ENCODE measurements around the gene OPN1MW.
"Not testable (repeated sequence)": the region's sequence is repeated elsewhere in the genome, so short reads cannot be mapped to it uniquely, and the experiment has no call there.

Gene OPN1MW

DNA sequence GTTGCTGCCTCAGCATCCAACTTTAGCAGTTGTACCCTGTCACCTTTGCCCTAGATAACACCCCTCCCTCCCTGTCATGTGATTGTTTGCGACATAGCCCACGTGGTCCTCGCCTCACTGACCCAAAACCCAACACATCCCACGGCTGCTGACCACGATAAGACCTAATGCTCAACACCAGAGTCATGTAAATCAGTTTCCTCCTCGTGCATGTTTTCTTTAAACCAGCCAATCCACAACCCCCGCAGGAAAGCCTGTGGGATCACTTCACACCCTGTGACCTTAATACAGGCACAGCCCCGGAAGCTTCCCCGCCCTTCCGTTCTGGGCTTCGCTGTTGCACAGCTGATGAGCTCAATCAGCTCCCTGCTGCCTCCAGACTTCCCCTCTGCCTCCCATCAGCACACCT lies 9.9 kb upstream of the OPN1MW start:
- peak; percentile 99 for ATAC-seq
- DNase-seq; H3K27me3 Mint-ChIP-seq; H3K36me3 Mint-ChIP-seq (ENCODE audit: low read depth); H3K27ac Mint-ChIP-seq; H3K4me3 Mint-ChIP-seq; H3K9me3 Mint-ChIP-seq; H3K4me1 Mint-ChIP-seq: not testable (repeated sequence)

GRCh38 chrX:154174356-154174755 lies 8.0 kb upstream of the OPN1MW start:
- H3K27ac Mint-ChIP-seq; DNase-seq; ATAC-seq; H3K4me3 Mint-ChIP-seq; H3K9me3 Mint-ChIP-seq; H3K27me3 Mint-ChIP-seq; H3K4me1 Mint-ChIP-seq; H3K36me3 Mint-ChIP-seq (ENCODE audit: low read depth): not testable (repeated sequence)

DNA sequence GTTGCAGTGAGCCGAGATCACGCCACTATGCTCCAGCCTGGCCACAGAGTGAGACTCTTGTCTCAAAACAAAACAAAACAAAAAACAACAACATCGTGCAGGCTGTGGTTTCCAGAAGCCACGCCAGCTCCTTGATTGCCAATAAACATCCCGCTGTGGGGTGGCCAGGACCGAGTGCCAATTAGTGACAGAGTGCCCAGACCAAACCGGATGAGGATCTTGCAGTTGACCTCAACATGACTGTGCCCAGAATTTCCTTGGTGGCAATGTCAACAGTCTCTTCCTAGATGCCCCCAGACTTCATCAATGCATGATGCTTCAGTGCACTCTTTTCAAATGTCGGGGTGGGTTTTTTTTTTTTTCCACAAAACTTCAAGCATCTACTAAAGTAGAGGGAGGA lies 1.4 kb downstream of the OPN1MW start:
- DNase-seq; H3K27ac Mint-ChIP-seq; ATAC-seq; H3K4me3 Mint-ChIP-seq; H3K9me3 Mint-ChIP-seq; H3K4me1 Mint-ChIP-seq; H3K36me3 Mint-ChIP-seq (ENCODE audit: low read depth); H3K27me3 Mint-ChIP-seq: not testable (repeated sequence)

DNA sequence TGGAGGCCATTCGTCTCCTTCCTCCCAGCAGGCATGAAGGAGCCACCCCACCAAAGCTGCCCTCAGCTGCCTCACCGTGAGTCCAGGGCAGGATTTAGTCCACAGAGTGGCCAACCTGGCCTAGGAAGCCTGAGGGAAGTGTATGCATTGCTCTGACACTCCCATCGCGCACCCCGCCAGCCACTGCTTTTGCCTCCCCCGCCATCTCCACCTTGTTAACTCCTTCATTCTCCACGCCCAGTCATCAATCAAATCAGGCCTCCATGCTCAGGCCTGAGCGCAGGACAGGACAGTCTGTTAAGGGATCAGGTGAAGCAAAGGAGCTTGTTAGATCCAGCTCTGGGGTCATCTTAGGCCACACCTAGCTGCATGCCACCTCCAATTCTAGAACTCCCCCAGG lies 10.4 kb downstream of the OPN1MW start:
- H3K4me3 Mint-ChIP-seq; DNase-seq; H3K27me3 Mint-ChIP-seq; ATAC-seq; H3K27ac Mint-ChIP-seq; H3K9me3 Mint-ChIP-seq; H3K4me1 Mint-ChIP-seq; H3K36me3 Mint-ChIP-seq (ENCODE audit: low read depth): not testable (repeated sequence)

DNA sequence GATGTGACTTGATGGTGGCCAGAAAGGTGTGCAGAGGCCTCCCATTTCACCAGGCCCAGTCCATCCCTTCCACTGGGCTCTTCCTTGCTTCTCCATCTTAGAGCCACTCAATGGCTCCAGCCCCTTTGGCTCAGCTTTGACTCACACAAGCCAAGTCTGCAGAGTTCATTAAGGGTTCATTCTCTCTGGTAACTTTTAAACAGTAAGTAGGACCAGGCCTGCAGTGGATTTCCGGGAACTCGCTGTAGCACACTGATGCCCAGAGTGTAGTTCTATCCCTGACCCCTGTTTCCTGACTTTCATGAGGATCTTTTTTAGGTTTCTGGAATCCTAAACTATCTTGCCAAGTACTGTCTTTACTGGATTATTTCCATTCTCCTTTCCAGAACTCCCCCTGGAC lies 11.9 kb downstream of the OPN1MW start:
- not testable (repeated sequence) for H3K27ac Mint-ChIP-seq; DNase-seq; H3K4me3 Mint-ChIP-seq; H3K9me3 Mint-ChIP-seq; H3K36me3 Mint-ChIP-seq (ENCODE audit: low read depth); ATAC-seq; H3K27me3 Mint-ChIP-seq; H3K4me1 Mint-ChIP-seq

DNA sequence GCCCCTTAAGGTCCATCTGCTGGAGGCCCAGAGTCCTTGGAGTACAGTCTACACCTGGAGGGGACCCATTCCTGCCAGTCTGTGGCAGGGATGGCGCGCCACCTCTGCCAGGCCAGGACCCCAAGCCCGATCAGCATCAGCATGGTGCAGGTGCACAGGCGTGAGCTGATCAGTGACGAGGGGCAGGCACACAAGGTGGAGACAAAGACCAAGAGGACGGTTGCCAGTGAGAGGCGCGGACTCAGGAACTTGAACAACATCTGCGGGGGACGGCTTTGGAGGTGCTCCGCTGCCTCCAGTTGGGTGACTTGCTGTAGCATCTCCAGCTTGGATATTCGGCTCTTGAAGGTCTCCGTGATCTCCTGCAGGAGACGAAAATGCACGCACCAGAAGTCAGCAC lies 14.1 kb downstream of the OPN1MW start:
- not testable (repeated sequence) for H3K27me3 Mint-ChIP-seq; H3K27ac Mint-ChIP-seq; ATAC-seq; H3K4me3 Mint-ChIP-seq; H3K36me3 Mint-ChIP-seq (ENCODE audit: low read depth); DNase-seq; H3K4me1 Mint-ChIP-seq; H3K9me3 Mint-ChIP-seq

GRCh38 chrX:154209670-154210418 lies 27.4 kb downstream of the OPN1MW start:
- not testable (repeated sequence) for H3K27ac Mint-ChIP-seq; H3K27me3 Mint-ChIP-seq; H3K36me3 Mint-ChIP-seq (ENCODE audit: low read depth); H3K4me3 Mint-ChIP-seq; H3K9me3 Mint-ChIP-seq; H3K4me1 Mint-ChIP-seq; DNase-seq
- peak; percentile 99 for ATAC-seq

DNA sequence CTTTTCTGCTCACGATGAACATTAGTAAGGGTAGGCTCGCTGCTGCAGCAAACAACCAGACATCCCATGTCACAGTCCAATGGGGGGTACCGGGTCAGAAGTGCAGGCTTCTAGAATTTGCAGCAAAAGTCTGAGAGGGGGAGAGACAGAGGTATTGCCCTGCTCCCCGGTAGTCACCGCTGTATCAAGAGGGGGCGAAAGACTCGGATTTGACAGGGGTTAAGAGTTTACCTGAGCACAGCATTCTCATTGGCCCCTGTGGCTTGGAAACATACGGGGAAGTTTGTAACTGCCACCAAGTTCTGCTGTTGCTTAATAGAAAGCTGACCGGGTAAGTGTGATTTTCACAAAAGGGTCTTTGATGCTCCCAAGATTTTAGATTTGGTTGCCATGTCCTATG lies 28.7 kb downstream of the OPN1MW start:
- H3K36me3 Mint-ChIP-seq (ENCODE audit: low read depth); H3K27me3 Mint-ChIP-seq; H3K27ac Mint-ChIP-seq; H3K4me1 Mint-ChIP-seq; H3K4me3 Mint-ChIP-seq; H3K9me3 Mint-ChIP-seq; DNase-seq; ATAC-seq: not testable (repeated sequence)

GRCh38 chrX:154211499-154211898 lies 29.1 kb downstream of the OPN1MW start:
- H3K36me3 Mint-ChIP-seq (ENCODE audit: low read depth); H3K4me1 Mint-ChIP-seq; H3K27ac Mint-ChIP-seq; ATAC-seq; H3K27me3 Mint-ChIP-seq; DNase-seq; H3K4me3 Mint-ChIP-seq; H3K9me3 Mint-ChIP-seq: not testable (repeated sequence)

- not testable (repeated sequence) for ATAC-seq; H3K4me3 Mint-ChIP-seq; H3K36me3 Mint-ChIP-seq (ENCODE audit: low read depth); H3K27ac Mint-ChIP-seq; H3K4me1 Mint-ChIP-seq; H3K27me3 Mint-ChIP-seq; H3K9me3 Mint-ChIP-seq; DNase-seq
These were observed 37.1 kb downstream of the OPN1MW start, which contains the start of gene OPN1MW2 for GRCh38 chrX:154219456-154219855. Gene OPN1MW2, plus strand, starts transcription at chrX:154219756. Its CDS starts 60 bp downstream, at chrX:154219816.

DNA sequence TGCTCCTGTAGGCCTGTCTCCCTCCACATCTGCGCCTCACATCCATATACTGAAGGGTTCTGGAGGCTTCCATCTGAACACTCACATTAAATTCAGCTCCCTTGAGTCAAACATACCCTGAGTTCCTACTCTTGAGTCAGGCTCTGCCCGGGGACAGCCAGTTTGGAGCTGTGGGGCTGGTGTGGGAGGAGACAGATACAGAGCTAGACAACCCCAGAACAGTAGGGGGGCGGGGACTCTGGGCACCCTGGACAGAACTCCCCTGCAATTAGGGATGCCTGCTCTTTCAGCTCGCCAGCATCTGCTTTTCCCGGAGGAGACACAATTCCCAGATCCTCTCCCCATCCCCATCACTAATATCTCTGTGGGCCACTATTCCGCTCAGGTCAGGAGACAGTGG lies 42.9 kb downstream of the OPN1MW start:
- H3K9me3 Mint-ChIP-seq; H3K36me3 Mint-ChIP-seq (ENCODE audit: low read depth); H3K27me3 Mint-ChIP-seq; ATAC-seq; DNase-seq; H3K4me3 Mint-ChIP-seq; H3K4me1 Mint-ChIP-seq; H3K27ac Mint-ChIP-seq: not testable (repeated sequence)

- H3K27me3 Mint-ChIP-seq; ATAC-seq; H3K36me3 Mint-ChIP-seq (ENCODE audit: low read depth); H3K4me1 Mint-ChIP-seq; H3K9me3 Mint-ChIP-seq; H3K4me3 Mint-ChIP-seq; DNase-seq; H3K27ac Mint-ChIP-seq: not testable (repeated sequence)
These were observed 44.3 kb downstream of the OPN1MW start for GRCh38 chrX:154226706-154227105.

DNA sequence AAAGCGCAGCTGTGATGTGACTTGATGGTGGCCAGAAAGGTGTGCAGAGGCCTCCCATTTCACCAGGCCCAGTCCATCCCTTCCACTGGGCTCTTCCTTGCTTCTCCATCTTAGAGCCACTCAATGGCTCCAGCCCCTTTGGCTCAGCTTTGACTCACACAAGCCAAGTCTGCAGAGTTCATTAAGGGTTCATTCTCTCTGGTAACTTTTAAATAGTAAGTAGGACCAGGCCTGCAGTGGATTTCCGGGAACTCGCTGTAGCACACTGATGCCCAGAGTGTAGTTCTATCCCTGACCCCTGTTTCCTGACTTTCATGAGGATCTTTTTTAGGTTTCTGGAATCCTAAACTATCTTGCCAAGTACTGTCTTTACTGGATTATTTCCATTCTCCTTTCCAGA lies 49.0 kb downstream of the OPN1MW start:
- not testable (repeated sequence) for H3K27ac Mint-ChIP-seq; H3K36me3 Mint-ChIP-seq (ENCODE audit: low read depth); H3K27me3 Mint-ChIP-seq; ATAC-seq; H3K9me3 Mint-ChIP-seq; DNase-seq; H3K4me1 Mint-ChIP-seq; H3K4me3 Mint-ChIP-seq

DNA sequence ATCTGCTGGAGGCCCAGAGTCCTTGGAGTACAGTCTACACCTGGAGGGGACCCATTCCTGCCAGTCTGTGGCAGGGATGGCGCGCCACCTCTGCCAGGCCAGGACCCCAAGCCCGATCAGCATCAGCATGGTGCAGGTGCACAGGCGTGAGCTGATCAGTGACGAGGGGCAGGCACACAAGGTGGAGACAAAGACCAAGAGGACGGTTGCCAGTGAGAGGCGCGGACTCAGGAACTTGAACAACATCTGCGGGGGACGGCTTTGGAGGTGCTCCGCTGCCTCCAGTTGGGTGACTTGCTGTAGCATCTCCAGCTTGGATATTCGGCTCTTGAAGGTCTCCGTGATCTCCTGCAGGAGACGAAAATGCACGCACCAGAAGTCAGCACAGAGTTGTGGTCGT lies 51.2 kb downstream of the OPN1MW start:
- ATAC-seq; H3K4me3 Mint-ChIP-seq; H3K4me1 Mint-ChIP-seq; DNase-seq; H3K36me3 Mint-ChIP-seq (ENCODE audit: low read depth); H3K27me3 Mint-ChIP-seq; H3K9me3 Mint-ChIP-seq; H3K27ac Mint-ChIP-seq: not testable (repeated sequence)

GRCh38 chrX:154238939-154239559 lies 56.7 kb downstream of the OPN1MW start:
- DNase-seq; ATAC-seq; H3K27me3 Mint-ChIP-seq; H3K36me3 Mint-ChIP-seq (ENCODE audit: low read depth); H3K9me3 Mint-ChIP-seq; H3K4me3 Mint-ChIP-seq; H3K27ac Mint-ChIP-seq; H3K4me1 Mint-ChIP-seq: not testable (repeated sequence)
